Caco-2 (cell line): ENCODE measurements around the gene ATG9B. TPM values are rescaled to one million over a fixed set of nuclear protein-coding genes. Genes with fewer than 3 reads are reported as not detected.
A peak's percentile ranks its signal among the peaks of the same experiment; 100 is the strongest.

Experiments
- BruUV-seq: library from RNA; stranded (reverse); fragments of 400-500 nt; replicated peaks from 2 replicates; lab custom pipeline; 2021; lab: Mats Ljungman, UMichigan
- CTCF ChIA-PET: fragments of 300-600 bp; sonication (Branson Sonifier 250); formaldehyde crosslinking; loops from one replicate; lab custom pipeline; 2022; ENCODE audit warnings: antibody characterized with exemption; lab: Charles Lee
- POLR2A ChIA-PET: fragments of 300-600 bp; sonication (Branson Sonifier 250); formaldehyde crosslinking; loops from one replicate; lab custom pipeline; 2022; ENCODE audit warnings: antibody characterized with exemption; lab: Charles Lee
- DNase-seq, 2 experiments: peaks; one replicate each; pipeline versions ENCODE4 v3.0.0 to v3.0.0-alpha.2; 2020 to 2022
- H3K27me3 ChIP-seq: replicated peaks from 2 replicates; pipeline ENCODE4 v1.6.0; 2011; ENCODE audit warnings: low read length; ENCODE audit not compliant: control insufficient read depth, insufficient read depth
- H3K36me3 ChIP-seq: 2 replicates; pipeline ENCODE4 v1.5.1; 2011; ENCODE audit warnings: low read length; ENCODE audit not compliant: control insufficient read depth, insufficient read depth
- H3K4me1 ChIP-seq: fragments of 250-450 bp; sonication (Bioruptor Pico); 2 replicates; pipeline ENCODE4 v1.5.1; 2020; ENCODE audit warnings: mild to moderate bottlenecking
- H3K4me3 ChIP-seq: 2 replicates; pipeline ENCODE4 v1.5.1; 2011; ENCODE audit warnings: low read depth, mild to moderate bottlenecking, control low read depth, low read length
- H3K9me3 ChIP-seq: fragments of 250-450 bp; sonication (Bioruptor Pico); 2 replicates; pipeline ENCODE4 v1.5.1; 2020; ENCODE audit warnings: mild to moderate bottlenecking, moderate library complexity
- H3K27ac Mint-ChIP-seq: one replicate; pipeline ENCODE4 v1.8.0; 2022; ENCODE audit warnings: mixed read lengths; ENCODE audit not compliant: unreplicated experiment
- H3K27me3 Mint-ChIP-seq: one replicate; pipeline ENCODE4 v1.8.0; 2022; ENCODE audit warnings: mixed read lengths; ENCODE audit not compliant: insufficient read depth, unreplicated experiment
- H3K36me3 Mint-ChIP-seq: one replicate; pipeline ENCODE4 v1.8.0; 2022; ENCODE audit warnings: mild to moderate bottlenecking, mixed read lengths; ENCODE audit not compliant: insufficient read depth, unreplicated experiment
- H3K4me1 Mint-ChIP-seq: one replicate; pipeline ENCODE4 v1.8.0; 2022; ENCODE audit warnings: low read depth, mixed read lengths; ENCODE audit not compliant: unreplicated experiment
- H3K4me3 Mint-ChIP-seq: one replicate; pipeline ENCODE4 v1.8.0; 2022; ENCODE audit warnings: mild to moderate bottlenecking, moderate library complexity, mixed read lengths; ENCODE audit not compliant: unreplicated experiment
- H3K9me3 Mint-ChIP-seq: one replicate; pipeline ENCODE4 v1.8.0; 2022; ENCODE audit warnings: mixed read lengths; ENCODE audit not compliant: unreplicated experiment
- CTCF ChIP-seq, 2 experiments: fragments of 200-600 bp in 1 of 2; IDR thresholded peaks; 1 replicate in 1 of 2; 2 replicates in 1 of 2; pipeline versions ENCODE4 v1.5.1 to v1.8.0; 2011 to 2022; ENCODE audit warnings: antibody characterized with exemption in 1 of 2, control low read depth in 1 of 2, inconsistent platforms in 1 of 2, low read depth in 1 of 2, low read length in 1 of 2, mild to moderate bottlenecking in 1 of 2, moderate library complexity in 1 of 2; ENCODE audit not compliant: insufficient read depth in 1 of 2, severe bottlenecking in 1 of 2, unreplicated experiment in 1 of 2
- intact Hi-C: fragments of 100-400 bp; cut with micrococcal nuclease; formaldehyde crosslinking; loops from one replicate; pipeline ENCODE4 v1.10.0; 2022; ENCODE audit not compliant: unreplicated experiment
- total RNA-seq: library from RNA; stranded (reverse); gene quantifications from 2 replicates; pipeline ENCODE4 v1.2.3, GENCODE V29; 2022

The ATG9B gene
- total RNA-seq, 1 experiment from 2014 or later: 4.3 TPM

- Mint-ChIP-seq H3K27ac (peak overlapping the region; percentile 51), H3K9me3 (no peaks in the 10 kb centered on the region), H3K36me3 (peaks cover 56% of the 10 kb centered on the region), H3K27me3 (no peaks in the 10 kb centered on the region), H3K4me1 (peaks cover 19% of the 10 kb centered on the region), H3K4me3 (peak overlapping the region; percentile 95)
- ChIA-PET POLR2A (interaction anchor here (0.5 to 2.1 kb wide), 8 partner anchors 14 to 165 kb away, joined by 3 to 25 read pairs (median 6); partner anchors contain the start of genes ABCB8, ABCF2, FASTK and TMUB1), CTCF (interaction anchor here (0.6 to 2.0 kb wide), 10 partner anchors 18 to 1554 kb away, joined by 3 to 21 read pairs (median 6); partner anchors contain the start of genes ABCB8 and FASTK)
- intact Hi-C loops: loop anchor here (1.0 kb wide), 3 partner anchors 18 to 51 kb away; partner anchors contain the start of genes ABCB8 and FASTK
- Histone ChIP-seq H3K4me3 (peak overlapping the region; percentile 0; the same call in 1 of the 2 replicates), H3K4me1 (peaks cover 29% of the 10 kb centered on the region), H3K27me3 (no peaks in the 10 kb centered on the region), H3K9me3 (no peaks in the 10 kb centered on the region), H3K36me3 (peaks cover 5% of the 10 kb centered on the region)
- no peak for DNase-seq
- no TSS peak for BruUV-seq
- TF ChIP-seq CTCF (IDR thresholded peaks at IDR 0.05; ENCODE audit: insufficient read depth in 1 of 2, low read depth in 1 of 2, low read length in 1 of 2, severe bottlenecking in 1 of 2, unreplicated experiment in 1 of 2): no peak
Observed at GRCh38 chr7:151062111-151062398, 37.8 kb upstream of the ATG9B start.

GRCh38 chr7:151061213-151062110 is 37.2 kb upstream of the ATG9B start:
- no peaks in the 10 kb centered on the region for H3K9me3 ChIP-seq
- Mint-ChIP-seq H3K9me3 (no peaks in the 10 kb centered on the region), H3K4me3 (peak overlapping the region; percentile 95), H3K27ac (peak overlapping the region; percentile 51), H3K27me3 (no peaks in the 10 kb centered on the region), H3K36me3 (peaks cover 52% of the 10 kb centered on the region), H3K4me1 (peaks cover 25% of the 10 kb centered on the region)
- CTCF ChIA-PET: interaction anchor here (0.6 to 2.0 kb wide), 11 partner anchors 17 to 1553 kb away, joined by 3 to 21 read pairs (median 5); partner anchors contain the start of genes ABCB8 and FASTK
- DNase-seq: no peak
- intact Hi-C loops: loop anchor here (1.0 kb wide), 3 partner anchors 19 to 52 kb away; partner anchors contain the start of genes ABCB8 and FASTK
- H3K27me3 ChIP-seq: no peaks in the 10 kb centered on the region
- peaks cover 5% of the 10 kb centered on the region for H3K36me3 ChIP-seq
- H3K4me1 ChIP-seq: peaks cover 30% of the 10 kb centered on the region
- TF ChIP-seq CTCF (IDR thresholded peaks at IDR 0.05; ENCODE audit: insufficient read depth in 1 of 2, low read depth in 1 of 2, low read length in 1 of 2, severe bottlenecking in 1 of 2, unreplicated experiment in 1 of 2): no peak
- POLR2A ChIA-PET: interaction anchor here (0.5 to 2.1 kb wide), 6 partner anchors 15 to 44 kb away, joined by 3 to 25 read pairs (median 14); partner anchors contain the start of genes ABCB8, FASTK and TMUB1
- H3K4me3 ChIP-seq: peak overlapping the region; percentile 0; the same call in 1 of the 2 replicates
- no TSS peak for BruUV-seq
